GM10266 (cell line): Measurements from ENCODE around the gene TAF1B.

Source experiments
- DNase-seq: peaks from one replicate; pipeline ENCODE4 v3.0.0; 2012; ENCODE audit errors: extremely low spot score
- CTCF ChIP-seq: IDR thresholded peaks from 2 replicates; pipeline ENCODE4 v1.5.1; 2012; ENCODE audit warnings: mild to moderate bottlenecking, low read depth; ENCODE audit not compliant: control insufficient read depth, insufficient read depth; ENCODE audit errors: missing control alignments

Gene TAF1B

GRCh38 chr2:9877026-9877425 is 33.8 kb downstream of the TAF1B start:
- no peak for DNase-seq
- no peak for TF ChIP-seq CTCF

- no peak for TF ChIP-seq CTCF
- DNase-seq, result no peak
Observed at GRCh38 chr2:9877726-9878125, 34.5 kb downstream of the TAF1B start.

GRCh38 chr2:9879455-9880194 is 36.4 kb downstream of the TAF1B start:
- TF ChIP-seq CTCF, result no peak
- no peak for DNase-seq

- no peak for DNase-seq
- TF ChIP-seq CTCF, result no peak
Observed at GRCh38 chr2:9883897-9884296, 40.6 kb downstream of the TAF1B start.

- DNase-seq, result no peak
- TF ChIP-seq CTCF, result no peak
Observed at GRCh38 chr2:9884436-9884835, 41.2 kb downstream of the TAF1B start.

- no peak for TF ChIP-seq CTCF
- no peak for DNase-seq
Observed at GRCh38 chr2:9885036-9885684, 41.9 kb downstream of the TAF1B start.

GRCh38 chr2:9887513-9887912 is 44.2 kb downstream of the TAF1B start:
- no peak for DNase-seq
- no peak for TF ChIP-seq CTCF
